ENCODE results near the gene CRTC3.

DNA sequence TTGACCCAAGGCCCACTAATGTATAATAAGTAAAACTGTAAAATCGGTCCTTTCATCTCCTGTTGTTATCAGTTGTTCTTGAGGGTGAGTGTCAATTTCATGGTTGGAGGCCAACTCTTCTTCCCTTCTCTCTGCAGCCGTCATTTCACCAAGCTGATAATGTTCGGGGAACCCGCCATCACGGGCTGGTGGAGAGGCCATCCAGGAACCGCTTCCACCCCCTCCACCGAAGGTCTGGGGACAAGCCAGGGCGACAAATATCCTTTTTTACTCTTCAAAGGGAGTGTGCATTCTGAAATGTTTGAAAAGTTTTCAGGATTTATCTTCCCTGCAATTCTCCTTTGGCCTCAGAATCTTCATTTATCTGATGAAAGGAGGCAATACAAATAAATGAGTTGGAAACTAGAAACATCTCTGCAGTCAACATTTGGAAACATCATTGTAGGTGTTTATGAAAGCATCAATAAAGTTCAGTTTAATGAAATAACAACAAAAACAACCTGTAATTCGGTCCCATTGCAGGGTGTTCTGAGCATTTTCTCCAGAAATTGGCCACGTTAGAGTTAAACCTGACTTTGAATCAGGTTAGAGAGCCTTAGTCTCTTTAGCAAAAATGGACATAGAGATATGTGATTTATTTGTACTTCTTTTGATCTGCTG is 63.9 kb downstream of the CRTC3 start:
- TF ChIP-seq CTCF (IDR thresholded peaks at IDR 0.05; ENCODE audit: insufficient read depth, low read depth, low read length), result no peak
- no peak for TF ChIP-seq EZH2 (IDR thresholded peaks at IDR 0.05; ENCODE audit: insufficient read depth, low read length)
